DMS 273 (cell line): ENCODE measurements around the gene NOX4.
"Not testable (repeated sequence)": the region's sequence is repeated elsewhere in the genome, so short reads cannot be mapped to it uniquely, and the experiment has no call there.

Experiments used
- DNase-seq: peaks from one replicate; lab custom pipeline; 2025; ENCODE audit not compliant: unreplicated experiment; lab: John Stamatoyannopoulos, UW

NOX4 gene

GRCh38 chr11:89309321-89309985 is 181.7 kb downstream of the NOX4 start:
- DNase-seq = not testable (repeated sequence)

GRCh38 chr11:89308272-89308671 is 182.9 kb downstream of the NOX4 start:
- not testable (repeated sequence) for DNase-seq

GRCh38 chr11:89303029-89303428 is 188.1 kb downstream of the NOX4 start:
- not testable (repeated sequence) for DNase-seq

GRCh38 chr11:89295023-89295422 is 196.2 kb downstream of the NOX4 start:
- not testable (repeated sequence) for DNase-seq

- DNase-seq = no peak
Observed at GRCh38 chr11:89293965-89294679, 197.1 kb downstream of the NOX4 start.

GRCh38 chr11:89288004-89288403 is 203.2 kb downstream of the NOX4 start:
- not testable (repeated sequence) for DNase-seq

- not testable (repeated sequence) for DNase-seq
Observed at GRCh38 chr11:89286601-89287000, 204.6 kb downstream of the NOX4 start.

- DNase-seq = not testable (repeated sequence)
Observed at GRCh38 chr11:89281032-89281677, 210.0 kb downstream of the NOX4 start.

GRCh38 chr11:89279176-89279575 is 212.0 kb downstream of the NOX4 start:
- no peak for DNase-seq

- DNase-seq = no peak
Observed at GRCh38 chr11:89275966-89276365, 215.2 kb downstream of the NOX4 start.
